ENCODE data around the gene COX6B2. TPM values are rescaled to one million over a fixed set of nuclear protein-coding genes. Genes with fewer than 3 reads are reported as not detected.

The COX6B2 gene
- total RNA-seq, 1 experiment from 2014 or later: not detected

GRCh38 chr19:55383279-55384130 is 29.0 kb upstream of the COX6B2 start:
- DNase-seq (ENCODE audit: low read depth): no peak

- no peak for DNase-seq (ENCODE audit: low read depth)
Observed at GRCh38 chr19:55382522-55383054, 28.1 kb upstream of the COX6B2 start.

- no peak for DNase-seq (ENCODE audit: low read depth)
Observed at GRCh38 chr19:55382013-55382412, 27.5 kb upstream of the COX6B2 start.

GRCh38 chr19:55379174-55379573 is 24.7 kb upstream of the COX6B2 start:
- peak; percentile 72 for DNase-seq (ENCODE audit: low read depth)

- no peak for DNase-seq (ENCODE audit: low read depth)
Observed at GRCh38 chr19:55377356-55378131, 23.0 kb upstream of the COX6B2 start.

- no peak for DNase-seq (ENCODE audit: low read depth)
Observed at GRCh38 chr19:55376241-55376933, 21.9 kb upstream of the COX6B2 start, which contains the start of gene TMEM190. TSS of gene TMEM190 (plus strand) at chr19:55376826. CDS start at chr19:55376854, 28 bp downstream.

- no peak for DNase-seq (ENCODE audit: low read depth)
Observed at GRCh38 chr19:55373993-55374757, 19.7 kb upstream of the COX6B2 start.

GRCh38 chr19:55373306-55373992 is 18.9 kb upstream of the COX6B2 start:
- no peak for DNase-seq (ENCODE audit: low read depth)

- DNase-seq (ENCODE audit: low read depth): no peak
Observed at GRCh38 chr19:55372316-55373081, 18.0 kb upstream of the COX6B2 start.

- DNase-seq (ENCODE audit: low read depth): no peak
Observed at GRCh38 chr19:55370305-55370988, 15.9 kb upstream of the COX6B2 start, which contains the start of gene IL11. TSS of gene IL11 (minus strand) at chr19:55370463. CDS start at chr19:55370310, 153 bp downstream.

- peak; percentile 57 for DNase-seq (ENCODE audit: low read depth)
Observed at GRCh38 chr19:55369653-55370304, 15.3 kb upstream of the COX6B2 start.

- no peak for DNase-seq (ENCODE audit: low read depth)
Observed at GRCh38 chr19:55368701-55369563, 14.4 kb upstream of the COX6B2 start.

GRCh38 chr19:55368106-55368505 is 13.6 kb upstream of the COX6B2 start:
- DNase-seq (ENCODE audit: low read depth): no peak

- no peak for DNase-seq (ENCODE audit: low read depth)
Observed at GRCh38 chr19:55366790-55367189, 12.3 kb upstream of the COX6B2 start.

GRCh38 chr19:55365964-55366363 is 11.4 kb upstream of the COX6B2 start:
- no peak for DNase-seq (ENCODE audit: low read depth)

- no peak for DNase-seq (ENCODE audit: low read depth)
Observed at GRCh38 chr19:55365245-55365644, 10.7 kb upstream of the COX6B2 start.

GRCh38 chr19:55362990-55363716 is 8.6 kb upstream of the COX6B2 start, which contains the start of gene GARIN5B:
TSS of gene GARIN5B (minus strand) at chr19:55363260. CDS start at chr19:55363066, 194 bp downstream.
- DNase-seq (ENCODE audit: low read depth): no peak

Measured in LHCN-M2 (cell line).